GM18870 (cell line): ENCODE results near the gene ADTRP.
"Not testable (repeated sequence)": the region's sequence is repeated elsewhere in the genome, so short reads cannot be mapped to it uniquely, and the experiment has no call there.

Source experiments
- ATAC-seq: cut with Tn5 transposase; IDR thresholded peaks from one replicate; pipeline ENCODE4 v1.9.1; 2021; ENCODE audit warnings: moderate library complexity; ENCODE audit not compliant: unreplicated experiment

ADTRP gene

GRCh38 chr6:11804135-11804534 is 25.5 kb upstream of the ADTRP start:
- ATAC-seq = no peak

- no peak for ATAC-seq
Measured at GRCh38 chr6:11803591-11803971, 25.0 kb upstream of the ADTRP start.

- no peak for ATAC-seq
Measured at GRCh38 chr6:11802886-11803590, 24.4 kb upstream of the ADTRP start.

GRCh38 chr6:11800531-11800930 is 21.9 kb upstream of the ADTRP start:
- not testable (repeated sequence) for ATAC-seq

- no peak for ATAC-seq
Measured at GRCh38 chr6:11798538-11798937, 19.9 kb upstream of the ADTRP start.

- ATAC-seq = no peak
Measured at GRCh38 chr6:11798096-11798495, 19.5 kb upstream of the ADTRP start.

GRCh38 chr6:11796829-11797228 is 18.2 kb upstream of the ADTRP start:
- no peak for ATAC-seq

- ATAC-seq = no peak
Measured at GRCh38 chr6:11795403-11795802, 16.8 kb upstream of the ADTRP start.

GRCh38 chr6:11793277-11793676 is 14.7 kb upstream of the ADTRP start:
- ATAC-seq = no peak

- ATAC-seq = no peak
Measured at GRCh38 chr6:11791354-11792107, 12.9 kb upstream of the ADTRP start.

GRCh38 chr6:11789744-11790143 is 11.1 kb upstream of the ADTRP start:
- no peak for ATAC-seq

GRCh38 chr6:11788043-11788442 is 9.4 kb upstream of the ADTRP start:
- no peak for ATAC-seq

- ATAC-seq = peak; percentile 85
Measured at GRCh38 chr6:11785774-11786579, 7.4 kb upstream of the ADTRP start.

- ATAC-seq = peak; percentile 63
Measured at GRCh38 chr6:11785415-11785773, 6.8 kb upstream of the ADTRP start.

- no peak for ATAC-seq
Measured at GRCh38 chr6:11784341-11784740, 5.7 kb upstream of the ADTRP start.

- ATAC-seq = no peak
Measured at GRCh38 chr6:11783524-11784064, 5.0 kb upstream of the ADTRP start.

- no peak for ATAC-seq
Measured at GRCh38 chr6:11782524-11782923, 3.9 kb upstream of the ADTRP start.

- ATAC-seq = no peak
Measured at GRCh38 chr6:11780097-11780428, 1.5 kb upstream of the ADTRP start.

GRCh38 chr6:11779329-11780096 is 910 bp upstream of the ADTRP start:
- no peak for ATAC-seq

- ATAC-seq = no peak
Measured at GRCh38 chr6:11778036-11778435, 567 bp downstream of the ADTRP start.
